CD14-positive monocyte (primary cell): ENCODE results near the gene SMCHD1. TPM values are rescaled to one million over a fixed set of nuclear protein-coding genes. Genes with fewer than 3 reads are reported as not detected.

Source experiments
- DNase-seq, 3 donors: peaks; one replicate each; pipeline ENCODE4 v3.0.0-alpha.2; 2011 to 2022
- H2AFZ ChIP-seq: 2 replicates; pipeline ENCODE4 v1.6.0; 2012; ENCODE audit warnings: mild to moderate bottlenecking, low read depth, low read length, inconsistent platforms; ENCODE audit not compliant: insufficient read depth, poor library complexity, severe bottlenecking
- H3K27ac ChIP-seq, 2 donors: 1 replicate in 1 of 2; 2 replicates in 1 of 2; pipeline ENCODE4 v1.5.1; 2012 to 2013; ENCODE audit warnings: low read length in 2 of 2, control low read depth in 1 of 2, inconsistent platforms in 1 of 2, low read depth in 1 of 2, mild to moderate bottlenecking in 1 of 2
- H3K27me3 ChIP-seq, 2 donors: one replicate each; pipeline versions ENCODE4 v1.6.0 to v1.6.1; 2011 to 2013; ENCODE audit warnings: low read length in 2 of 2; ENCODE audit not compliant: control insufficient read depth in 2 of 2, insufficient read depth in 2 of 2
- H3K36me3 ChIP-seq, 2 donors: replicated peaks in 1 of 2; 1 replicate in 1 of 2; 2 replicates in 1 of 2; pipeline versions ENCODE4 v1.5.1 to v1.6.1; 2012 to 2013; ENCODE audit warnings: low read length in 2 of 2, control low read depth in 1 of 2, inconsistent platforms in 1 of 2, mild to moderate bottlenecking in 1 of 2; ENCODE audit not compliant: insufficient read depth in 2 of 2, control insufficient read depth in 1 of 2
- H3K4me1 ChIP-seq, 2 donors: 1 replicate in 1 of 2; 2 replicates in 1 of 2; pipeline versions ENCODE4 v1.5.1 to v1.6.1; 2012 to 2013; ENCODE audit warnings: low read length in 2 of 2, control low read depth in 1 of 2, inconsistent platforms in 1 of 2, mild to moderate bottlenecking in 1 of 2, moderate library complexity in 1 of 2; ENCODE audit not compliant: insufficient read depth in 2 of 2, control insufficient read depth in 1 of 2
- H3K4me2 ChIP-seq: replicated peaks from 2 replicates; pipeline ENCODE3; 2012; ENCODE audit warnings: low read length, moderate library complexity, mild to moderate bottlenecking; ENCODE audit not compliant: poor library complexity, severe bottlenecking; ENCODE audit errors: extremely low read depth
- H3K4me3 ChIP-seq, 3 experiments: fragments of 200-600 bp in 1 of 3; sonication (generic) in 1 of 3; replicated peaks in 1 of 3; 1 replicate in 2 of 3; 2 replicates in 1 of 3; pipeline ENCODE4 v1.5.1; 2011 to 2013; ENCODE audit warnings: low read length in 3 of 3, mild to moderate bottlenecking in 3 of 3, control low read depth in 2 of 3, low read depth in 2 of 3, inconsistent platforms in 1 of 3, moderate library complexity in 1 of 3
- H3K79me2 ChIP-seq: 2 replicates; pipeline ENCODE4 v1.6.0; 2012; ENCODE audit warnings: mild to moderate bottlenecking, control low read depth, inconsistent platforms, low read length, moderate library complexity; ENCODE audit not compliant: insufficient read depth
- H3K9ac ChIP-seq: 2 replicates; pipeline ENCODE4 v1.6.0; 2017; ENCODE audit warnings: low read length, mild to moderate bottlenecking; ENCODE audit not compliant: insufficient read depth, poor library complexity, severe bottlenecking
- H3K9me3 ChIP-seq, 2 donors: replicated peaks in 1 of 2; 1 replicate in 1 of 2; 2 replicates in 1 of 2; pipeline versions ENCODE4 v1.5.1 to v1.6.1; 2012 to 2013; ENCODE audit warnings: low read length in 2 of 2, control low read depth in 1 of 2; ENCODE audit not compliant: control insufficient read depth in 1 of 2, insufficient read depth in 1 of 2
- H4K20me1 ChIP-seq: 2 replicates; pipeline ENCODE4 v1.6.0; 2012; ENCODE audit warnings: mild to moderate bottlenecking, low read length, control low read depth, moderate library complexity; ENCODE audit not compliant: insufficient read depth
- H3K27ac Mint-ChIP-seq, 7 donors: one replicate each; pipeline ENCODE4 v1.8.0; 2020; ENCODE audit warnings: mild to moderate bottlenecking in 7 of 7, mixed read lengths in 7 of 7, moderate library complexity in 6 of 7, inconsistent platforms in 2 of 7
- H3K27me3 Mint-ChIP-seq, 3 donors: one replicate each; pipeline ENCODE4 v1.8.0; 2021 to 2022; ENCODE audit warnings: low read depth in 3 of 3, mild to moderate bottlenecking in 3 of 3, mixed read lengths in 3 of 3, moderate library complexity in 3 of 3, inconsistent platforms in 1 of 3
- H3K36me3 Mint-ChIP-seq, 2 donors: one replicate each; pipeline ENCODE4 v1.8.0; 2020; ENCODE audit warnings: mixed read lengths in 2 of 2, inconsistent platforms in 1 of 2, mild to moderate bottlenecking in 1 of 2
- H3K4me1 Mint-ChIP-seq: one replicate; pipeline ENCODE4 v1.8.0; 2020; ENCODE audit warnings: mild to moderate bottlenecking, mixed read lengths
- H3K4me3 Mint-ChIP-seq, 2 donors: one replicate each; pipeline ENCODE4 v1.8.0; 2020; ENCODE audit warnings: mild to moderate bottlenecking in 2 of 2, mixed read lengths in 2 of 2, moderate library complexity in 1 of 2
- H3K9me3 Mint-ChIP-seq, 7 donors: one replicate each; pipeline ENCODE4 v1.8.0; 2020 to 2022; ENCODE audit warnings: mixed read lengths in 7 of 7, mild to moderate bottlenecking in 6 of 7, moderate library complexity in 6 of 7, inconsistent platforms in 2 of 7
- CTCF ChIP-seq: fragments of 200-600 bp; IDR thresholded peaks from one replicate; pipeline ENCODE4 v1.8.0; 2022; ENCODE audit warnings: antibody characterized with exemption, mild to moderate bottlenecking
- WGBS: methylation state at CpG from one replicate; pipeline ENCODE4 v1.1.5; 2013; ENCODE audit warnings: missing lambda C conversion rate; ENCODE audit not compliant: insufficient coverage; 5-methylcytosine and 5-hydroxymethylcytosine counted together
- intact Hi-C, 2 donors: fragments of 100-400 bp; cut with micrococcal nuclease; formaldehyde crosslinking; loops; one replicate each; pipeline versions ENCODE4 v1.15.0 to v1.15.1; 2023
- polyA plus RNA-seq, 3 donors: library from polyadenylated mRNA; depleted of rRNA in 1 of 3; unstranded in 2 of 3; stranded (reverse) in 1 of 3; fragments of 300-500 nt in 2 of 3; fragments of >200 nt in 1 of 3; fragmentation: Illumina TruSeq in 2 of 3; gene quantifications; 1 replicate in 2 of 3; 2 replicates in 1 of 3; pipeline ENCODE4 v1.2.3, GENCODE V29; 2012 to 2021

SMCHD1 gene
- polyA plus RNA-seq, 3 donors = 12.7 to 45.5 (median 16.8) TPM

DNA sequence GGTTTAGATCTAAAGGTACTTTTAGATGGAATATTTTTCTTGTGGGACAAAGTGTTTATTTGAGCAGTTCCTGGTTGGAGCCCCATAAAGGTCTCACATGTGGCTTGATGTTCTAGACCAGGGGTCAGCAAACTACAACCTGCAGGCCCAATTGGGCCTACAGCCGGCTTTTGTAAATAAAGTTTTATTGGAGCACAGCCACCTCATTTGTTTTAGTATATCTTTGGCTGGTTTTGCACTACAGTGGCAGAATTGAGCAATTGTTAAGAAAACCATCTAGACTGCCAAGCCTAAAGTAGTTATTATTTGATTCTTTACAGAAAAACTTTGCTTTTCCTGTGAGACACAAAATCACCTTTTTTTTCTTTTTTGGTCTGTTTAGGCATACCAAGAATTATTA is 42.5 kb upstream of the SMCHD1 start:
- Mint-ChIP-seq H3K4me1 (peaks cover 9% of the 10 kb centered on the region), H3K27me3 (no peaks in the 10 kb centered on the region), H3K4me3 (no peak overlapping the region), H3K36me3 (peaks cover 24 to 48% of the 10 kb centered on the region in 2 donors), H3K27ac (no peak overlapping the region), H3K9me3 (peaks cover 0 to 2% (median 0%) of the 10 kb centered on the region in 7 donors)
- Histone ChIP-seq H3K27me3 (no peaks in the 10 kb centered on the region), H3K9me3 (no peaks in the 10 kb centered on the region), H4K20me1 (no peaks in the 10 kb centered on the region), H3K4me1 (peaks cover 4 to 6% of the 10 kb centered on the region in 2 donors), H3K4me3 (no peak overlapping the region), H3K9ac (no peak overlapping the region), H3K4me2 (no peak overlapping the region), H2AFZ (no peak overlapping the region), H3K36me3 (peaks cover 16 to 46% of the 10 kb centered on the region in 2 donors), H3K79me2 (no peaks in the 10 kb centered on the region), H3K27ac (peak overlapping the region in 1 of 2 donors; percentile 22)
- WGBS = no CpG with 5 or more reads among the region's 1 CpG
- DNase-seq = no peak
- TF ChIP-seq CTCF = no peak
- intact Hi-C loops = no loop called here

- H3K9me3 ChIP-seq = no peaks in the 10 kb centered on the region
- DNase-seq = no peak
- H3K27ac ChIP-seq = no peak overlapping the region
- peaks cover 16 to 40% of the 10 kb centered on the region in 2 donors for H3K36me3 ChIP-seq
- no peak overlapping the region for H3K4me3 ChIP-seq
- no peaks in the 10 kb centered on the region for H3K79me2 ChIP-seq
- H3K4me1 ChIP-seq = no peaks in the 10 kb centered on the region
- Mint-ChIP-seq H3K4me3 (no peak overlapping the region), H3K27me3 (peaks cover 0 to 1% (median 0%) of the 10 kb centered on the region in 3 donors), H3K4me1 (no peaks in the 10 kb centered on the region), H3K9me3 (peaks cover 0 to 2% (median 0%) of the 10 kb centered on the region in 7 donors), H3K27ac (no peak overlapping the region), H3K36me3 (peaks cover 19 to 35% of the 10 kb centered on the region in 2 donors)
- WGBS = 100% methylated on average over 2 of the region's 4 CpGs
- TF ChIP-seq CTCF = no peak
- no peaks in the 10 kb centered on the region for H3K27me3 ChIP-seq
- H3K4me2 ChIP-seq = no peak overlapping the region
- H3K9ac ChIP-seq = no peak overlapping the region
- intact Hi-C loops = no loop called here
- H4K20me1 ChIP-seq = no peaks in the 10 kb centered on the region
- no peak overlapping the region for H2AFZ ChIP-seq
These were observed 38.0 kb upstream of the SMCHD1 start for GRCh38 chr18:2617401-2617998.
